Measurements from ENCODE around the gene BEX1.
A peak's percentile ranks its signal among the peaks of the same experiment; 100 is the strongest.
"Not testable (repeated sequence)": the region's sequence is repeated elsewhere in the genome, so short reads cannot be mapped to it uniquely, and the experiment has no call there.

BEX1 gene

DNA sequence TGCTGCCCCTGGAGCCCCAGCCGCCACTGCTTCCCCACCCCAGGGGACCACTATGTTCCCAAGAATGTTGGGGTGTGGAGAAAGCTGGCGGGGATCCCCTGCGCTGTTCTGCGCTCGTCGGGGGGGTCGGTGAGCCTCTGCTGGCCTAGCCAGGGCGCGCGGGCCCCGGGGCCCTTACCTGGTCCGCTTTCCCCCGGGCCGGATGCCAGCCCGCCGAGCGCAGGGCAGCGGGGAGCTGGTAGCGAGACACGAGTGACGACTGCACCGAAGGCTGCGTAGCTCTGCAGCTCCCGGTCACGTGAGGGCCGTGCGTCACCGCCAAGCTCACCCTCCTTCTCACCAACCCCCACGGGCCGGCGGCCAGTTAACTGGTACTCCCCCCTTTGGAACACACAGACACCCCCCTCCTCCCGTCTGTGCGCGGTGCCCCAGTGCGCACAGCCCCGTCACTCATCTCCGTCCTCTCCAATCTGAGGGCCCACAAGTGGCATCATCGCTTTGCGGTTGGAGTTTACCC lies at the start of gene BEX1:
Gene BEX1 (minus strand): TSS at position 254 of the 517 bp plus-strand sequence. CDS start 897 bp downstream, outside the sequence.
- peak; percentile 78 to 91 for DNase-seq

DNA sequence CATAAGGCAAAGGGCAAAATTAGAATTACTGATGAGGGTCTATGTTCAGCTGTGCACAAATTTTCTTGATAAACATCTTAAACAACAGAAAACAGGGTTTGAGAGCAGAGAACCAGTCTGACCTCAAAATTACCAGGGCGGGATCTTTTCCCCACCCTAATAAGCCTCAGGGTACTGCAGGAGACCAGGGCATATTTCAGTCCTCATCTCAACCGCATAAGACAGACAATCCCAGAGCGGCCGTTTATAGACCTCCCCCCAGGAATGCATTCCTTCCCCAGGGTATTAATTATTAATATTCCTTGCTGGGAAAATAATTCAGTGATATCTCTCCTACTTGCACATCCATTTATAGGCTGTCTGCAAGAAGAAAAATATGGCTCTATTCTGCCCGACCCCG lies 45.5 kb upstream of the BEX1 start:
- DNase-seq: not testable (repeated sequence)

DNA sequence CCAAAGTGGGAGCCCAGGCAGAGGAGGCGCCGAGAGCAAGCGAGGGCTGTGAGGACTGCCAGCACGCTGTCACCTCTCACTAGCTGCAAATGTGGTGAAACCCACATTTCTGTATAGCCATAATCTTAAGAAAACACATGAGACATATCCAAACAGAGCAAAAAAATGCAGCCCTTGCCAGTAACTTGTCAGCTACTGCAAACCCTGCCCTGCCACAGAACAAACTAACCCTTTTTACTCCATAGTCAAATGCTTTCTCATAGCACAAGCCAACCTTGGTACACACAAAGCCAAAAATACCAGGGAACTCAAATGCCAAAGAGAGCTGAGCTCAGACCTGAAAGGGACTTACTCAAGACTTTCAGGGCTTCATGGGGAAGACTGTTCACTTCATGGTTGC lies 43.9 kb upstream of the BEX1 start:
- DNase-seq: no peak

DNA sequence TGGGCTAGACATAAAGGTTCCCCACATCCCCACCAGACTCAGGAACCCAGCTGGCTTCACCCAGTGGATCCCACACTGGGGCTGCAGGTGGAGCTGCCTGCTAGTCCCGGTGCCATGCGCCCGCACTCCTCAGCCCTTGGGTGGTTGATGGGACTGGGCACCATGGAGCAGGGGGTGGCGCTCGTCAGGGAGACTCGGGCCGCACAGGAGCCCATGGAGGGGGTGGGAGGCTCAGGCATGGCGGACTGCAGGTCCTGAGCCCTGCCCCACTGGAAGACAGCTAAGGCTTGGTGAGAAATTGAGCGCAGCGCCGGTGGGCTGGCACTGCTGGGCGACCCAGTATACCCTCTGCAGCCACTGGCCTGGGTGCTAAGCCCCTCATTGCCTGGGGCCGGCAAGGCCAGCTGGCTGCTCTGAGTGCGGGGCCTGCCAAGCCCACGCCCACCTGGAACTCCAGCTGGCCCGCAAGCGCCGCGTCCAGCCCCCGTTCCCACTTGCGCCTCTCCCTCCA lies 43.3 kb upstream of the BEX1 start:
- not testable (repeated sequence) for DNase-seq

DNA sequence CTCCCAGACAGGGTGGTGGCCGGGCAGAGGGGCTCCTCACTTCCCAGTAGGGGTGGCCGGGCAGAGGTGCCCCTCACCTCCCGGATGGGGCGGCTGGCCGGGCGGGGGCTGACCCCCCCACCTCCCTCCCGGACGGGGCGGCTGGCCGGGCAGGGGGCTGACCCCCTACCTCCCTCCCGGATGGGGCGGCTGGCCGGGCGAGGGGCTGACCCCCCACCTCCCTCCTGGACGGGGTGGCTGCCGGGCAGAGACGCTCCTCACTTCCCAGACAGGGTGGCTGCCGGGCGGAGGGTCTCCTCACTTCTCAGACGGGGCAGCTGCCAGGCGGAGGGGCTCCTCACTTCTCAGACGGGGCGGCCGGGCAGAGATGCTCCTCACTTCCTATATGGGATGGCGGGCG lies 40.4 kb upstream of the BEX1 start:
- DNase-seq: not testable (repeated sequence)

DNA sequence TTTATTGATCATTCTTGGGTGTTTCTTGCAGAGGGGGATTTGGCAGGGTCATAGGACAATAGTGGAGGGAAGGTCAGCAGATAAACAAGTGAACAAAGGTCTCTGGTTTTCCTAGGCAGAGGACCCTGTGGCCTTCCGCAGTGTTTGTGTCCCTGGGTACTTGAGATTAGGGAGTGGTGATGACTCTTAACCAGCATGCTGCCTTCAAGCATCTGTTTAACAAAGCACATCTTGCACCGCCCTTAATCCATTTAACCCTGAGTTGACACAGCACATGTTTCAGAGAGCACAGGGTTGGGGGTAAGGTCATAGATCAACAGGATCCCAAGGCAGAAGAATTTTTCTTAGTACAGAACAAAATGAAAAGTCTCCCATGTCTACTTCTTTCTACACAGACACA lies 39.9 kb upstream of the BEX1 start:
- DNase-seq: not testable (repeated sequence)

DNA sequence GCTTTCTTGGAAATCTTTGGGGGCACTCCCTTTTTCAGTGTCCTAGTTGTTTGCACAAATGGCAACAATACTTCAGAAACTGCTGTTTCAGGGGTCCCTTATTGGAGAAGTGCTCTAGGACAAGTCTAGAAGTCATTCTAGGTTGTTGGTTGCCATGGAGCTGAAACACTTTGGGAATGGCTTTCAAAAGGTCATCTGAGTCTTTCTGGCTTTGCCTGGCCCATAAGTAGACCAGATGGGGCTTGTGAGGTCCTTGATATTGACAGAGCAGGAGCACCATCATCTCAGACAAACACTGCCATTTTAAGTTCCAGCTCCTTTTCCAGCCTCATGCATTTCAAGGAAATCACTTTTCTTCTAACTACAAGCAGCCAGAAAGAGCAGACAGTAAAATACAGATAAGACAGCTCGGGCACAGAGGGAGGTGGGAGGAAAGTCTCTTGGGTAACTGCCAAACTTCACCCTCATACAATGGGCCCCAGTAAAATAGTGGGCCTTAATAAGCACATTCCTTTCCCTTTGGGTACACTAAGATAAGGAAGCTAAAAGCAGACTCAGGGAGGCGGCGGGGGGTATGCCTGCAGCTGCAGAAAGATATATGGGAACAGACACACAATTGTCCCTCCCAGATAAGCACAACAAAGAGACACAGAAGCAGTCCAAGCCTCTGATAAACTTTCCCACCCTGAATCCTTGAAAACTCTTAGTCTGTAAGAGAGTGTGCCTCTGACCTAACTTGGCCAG lies 37.5 kb upstream of the BEX1 start:
- no peak for DNase-seq

DNA sequence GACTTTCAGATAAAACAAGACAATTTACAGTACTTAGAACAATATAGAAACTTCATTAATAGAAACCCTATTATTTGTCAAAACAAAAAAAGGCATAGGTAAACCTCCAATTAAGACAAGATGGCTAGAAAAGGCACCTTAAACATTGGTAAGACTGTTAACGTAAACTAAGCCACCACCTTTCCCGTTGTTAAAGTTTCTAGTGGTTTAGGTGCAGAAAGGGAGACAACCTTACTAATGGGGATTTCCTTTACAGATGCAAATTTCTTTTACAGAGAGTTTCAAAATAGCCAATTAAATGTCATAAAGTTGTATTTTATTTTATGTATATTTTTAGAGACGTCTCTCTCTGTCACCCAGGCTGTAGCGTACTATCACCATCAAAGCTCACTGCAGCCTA lies 36.5 kb upstream of the BEX1 start:
- DNase-seq: no peak

DNA sequence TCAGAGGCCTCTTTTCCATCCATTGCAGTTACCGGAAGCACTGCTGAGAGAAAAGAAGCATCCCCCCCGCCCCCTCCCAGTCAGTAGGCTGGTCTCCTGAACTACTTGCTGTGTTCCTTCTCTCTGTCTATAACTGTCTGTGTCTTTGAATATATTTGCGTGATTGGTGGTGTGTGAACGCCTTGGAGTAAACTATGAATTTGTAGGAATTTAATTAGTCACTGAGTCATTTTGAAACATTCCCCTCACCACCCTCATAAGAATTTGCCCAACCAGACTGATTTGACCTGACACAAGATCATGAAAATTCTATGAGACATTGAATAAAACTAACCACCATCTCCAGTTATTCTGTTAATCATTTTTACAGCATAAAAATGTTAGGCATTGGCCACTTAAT lies 35.7 kb upstream of the BEX1 start:
- no peak for DNase-seq

DNA sequence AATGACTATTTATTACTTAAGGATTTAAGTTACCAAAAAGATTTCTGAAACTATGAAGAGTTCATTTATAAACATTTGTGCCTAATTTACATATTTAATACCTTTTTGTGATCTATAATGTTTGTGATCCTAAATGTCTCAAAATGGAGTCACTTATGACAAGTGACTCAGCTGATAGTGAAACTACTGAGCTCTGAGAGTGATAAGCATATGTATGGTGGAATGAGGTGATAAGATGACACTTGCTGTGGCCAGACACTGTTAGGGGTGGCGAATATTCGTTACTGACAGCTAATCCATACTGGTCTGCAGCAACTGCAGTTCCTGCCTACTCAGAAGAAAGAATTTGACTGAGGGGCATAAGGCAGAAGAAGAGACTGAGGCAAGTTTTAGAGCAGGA lies 34.5 kb upstream of the BEX1 start:
- DNase-seq: no peak

DNA sequence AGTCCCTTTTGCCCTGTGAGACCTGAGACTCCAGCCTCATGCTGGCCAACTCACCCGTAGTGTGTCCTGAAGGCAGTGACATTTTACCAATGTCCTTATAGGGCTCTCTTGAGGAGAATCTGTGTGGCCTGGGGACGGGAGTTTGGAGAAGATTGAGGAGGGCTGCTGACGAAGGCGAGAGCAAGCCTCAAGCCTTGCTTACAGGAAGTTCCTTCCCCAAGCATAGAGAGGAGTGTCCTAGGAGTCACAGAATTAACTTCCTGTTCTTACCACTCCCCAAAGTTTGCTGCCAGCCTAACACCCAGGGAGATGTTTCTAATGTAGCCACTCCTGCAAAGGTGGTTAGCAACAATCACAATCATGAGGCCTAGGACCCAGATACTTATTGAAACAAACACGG lies 29.0 kb upstream of the BEX1 start, which contains the start of gene NXF3:
Gene NXF3 (minus strand): TSS at position 202 of the 400 bp plus-strand sequence. CDS start 120 bp downstream, at position 82.
- no peak for DNase-seq

DNA sequence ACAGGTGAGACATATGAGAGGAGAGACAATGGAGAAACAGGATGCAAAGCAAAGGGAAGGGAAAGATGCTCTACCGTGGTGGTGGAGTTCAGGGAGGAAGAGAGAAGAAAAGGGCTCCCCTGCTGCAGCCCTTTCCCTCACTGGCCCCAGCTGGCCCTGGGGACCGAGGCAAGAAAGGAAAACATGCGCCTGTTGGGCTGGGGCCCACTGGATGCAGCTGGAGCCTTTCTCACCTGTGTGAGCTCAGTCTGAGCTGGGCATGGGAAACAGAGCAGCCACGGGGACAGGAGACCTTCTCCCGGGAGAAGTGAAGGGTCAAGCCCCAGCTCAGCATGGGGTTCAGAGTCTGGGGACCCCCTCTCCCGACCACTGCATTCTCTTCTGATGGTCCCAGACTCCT lies 17.1 kb upstream of the BEX1 start:
- no peak for DNase-seq

DNA sequence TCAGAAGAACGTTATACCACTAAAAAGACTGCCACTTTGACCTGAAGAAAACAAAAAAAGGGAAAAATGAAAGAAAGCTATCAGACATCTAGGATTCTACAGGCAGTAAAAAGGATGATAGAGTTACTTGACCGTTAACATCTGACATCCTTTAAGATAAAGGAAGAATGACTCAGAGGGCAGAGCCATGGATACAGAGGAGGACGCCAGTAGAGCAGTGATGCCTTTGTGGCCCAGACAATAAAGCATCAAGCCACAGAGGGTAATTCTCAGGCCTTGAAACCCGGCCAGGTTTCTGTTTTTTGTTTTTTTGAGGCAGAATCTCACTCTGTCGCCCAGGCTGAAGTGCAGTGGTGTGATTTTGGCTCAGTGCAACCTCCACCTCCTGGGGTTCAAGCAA lies 9.5 kb upstream of the BEX1 start:
- no peak for DNase-seq

DNA sequence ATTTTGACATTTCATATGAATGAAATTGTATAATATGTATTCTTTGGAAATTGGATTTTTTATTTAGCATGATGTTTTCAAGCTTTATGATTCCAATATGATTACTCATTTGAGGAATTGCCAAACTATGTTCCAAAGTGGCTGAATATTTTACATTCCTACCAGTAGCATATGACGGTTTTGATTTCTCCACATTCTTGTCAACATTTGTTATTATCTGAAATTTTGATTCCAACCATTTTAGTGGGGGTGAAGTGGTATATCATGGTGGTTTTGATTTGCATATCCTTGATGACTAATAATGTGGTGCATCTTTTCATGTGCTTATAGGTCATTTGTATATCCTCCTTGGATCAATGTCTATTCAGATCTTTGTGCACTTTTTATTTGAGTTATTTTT lies 2.6 kb upstream of the BEX1 start:
- no peak for DNase-seq

DNA sequence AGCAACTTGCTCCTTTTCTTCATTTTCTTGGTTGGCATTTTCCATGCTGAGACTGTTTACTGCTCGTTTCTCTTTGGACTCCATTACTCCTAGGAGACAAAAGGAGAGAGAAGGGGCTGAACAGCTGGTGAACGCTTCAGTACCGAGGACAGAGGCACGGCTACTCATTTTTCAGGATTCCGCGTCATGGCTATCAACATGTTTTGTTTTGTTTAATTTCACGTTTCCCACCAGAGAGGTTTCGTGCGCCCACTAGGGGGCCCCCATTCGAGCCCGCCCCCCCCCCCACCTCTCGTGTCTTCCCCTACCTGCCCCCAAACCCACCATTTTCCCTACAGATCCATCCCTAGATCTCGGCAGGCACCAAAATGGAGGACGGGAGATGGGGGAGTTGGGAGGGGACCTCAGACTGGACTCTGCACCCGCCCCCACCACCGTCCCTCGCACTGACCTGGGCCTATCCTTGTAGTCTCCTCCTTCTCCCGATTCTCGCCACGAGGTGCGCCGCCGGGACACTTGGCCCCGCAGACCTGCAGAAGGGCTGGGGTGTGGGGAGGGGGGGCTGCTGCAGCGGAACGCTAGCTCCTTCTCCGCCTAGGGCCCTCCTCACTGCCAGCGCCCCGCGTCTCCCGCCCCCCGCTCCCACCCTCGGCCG lies 653 bp downstream of the BEX1 start:
- peak; percentile 68 to 76 for DNase-seq

DNA sequence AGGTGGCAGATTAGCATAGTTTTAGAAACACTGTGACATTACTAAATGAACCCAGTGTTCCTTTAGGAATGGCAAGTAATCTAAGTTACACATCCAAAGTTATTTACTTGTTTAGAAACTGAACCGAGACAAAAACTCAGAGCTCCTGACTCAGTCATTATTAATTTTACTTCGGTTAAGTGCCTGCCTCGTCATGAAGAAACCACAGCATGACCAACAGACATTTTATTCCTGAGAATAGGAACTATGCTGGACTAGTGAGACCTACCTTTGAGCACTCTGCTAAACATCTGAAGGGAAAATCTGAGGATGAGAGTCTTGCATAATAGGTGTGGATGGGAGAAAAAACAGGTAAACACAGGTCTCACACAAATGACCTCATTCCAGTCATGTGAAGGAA lies 2.5 kb downstream of the BEX1 start:
- no peak for DNase-seq

DNA sequence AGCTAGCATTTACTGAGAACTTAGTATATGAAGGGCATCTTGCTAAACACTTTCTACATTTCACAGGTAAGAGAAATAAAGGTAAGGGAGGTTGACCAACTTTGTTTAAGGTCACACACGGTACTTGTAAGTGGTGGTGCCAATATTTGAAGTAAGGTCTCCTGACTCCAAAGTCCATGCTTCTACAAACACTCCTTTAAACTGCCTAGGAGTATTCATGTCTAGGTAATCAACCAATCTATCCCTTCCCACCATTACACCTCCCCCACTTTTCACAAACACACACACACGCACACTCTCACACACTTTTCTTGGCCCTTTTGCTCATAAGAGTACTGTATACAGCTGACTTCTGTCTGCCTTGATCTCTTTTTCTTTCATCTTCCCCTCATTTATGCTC lies 7.1 kb downstream of the BEX1 start:
- DNase-seq: no peak

DNA sequence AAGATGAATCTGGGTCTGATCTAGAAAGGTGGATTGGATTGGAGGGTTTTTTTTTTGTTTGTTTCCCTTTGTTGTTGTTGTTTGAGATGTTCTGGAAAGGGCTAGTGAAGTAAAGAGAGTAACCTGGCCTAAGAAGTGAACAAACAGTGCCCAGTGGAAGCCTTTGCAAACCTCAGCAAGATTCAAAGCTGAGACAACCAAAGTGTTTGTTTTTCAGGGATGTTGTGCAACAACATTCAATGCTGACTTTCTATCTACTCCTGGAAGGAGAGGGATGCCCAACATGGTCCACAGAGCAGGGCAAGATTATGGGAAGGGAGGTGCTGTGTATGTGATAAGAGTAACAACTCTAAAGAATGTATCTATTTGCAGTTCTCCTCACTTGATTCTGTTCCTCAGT lies 11.3 kb downstream of the BEX1 start:
- no peak for DNase-seq

DNA sequence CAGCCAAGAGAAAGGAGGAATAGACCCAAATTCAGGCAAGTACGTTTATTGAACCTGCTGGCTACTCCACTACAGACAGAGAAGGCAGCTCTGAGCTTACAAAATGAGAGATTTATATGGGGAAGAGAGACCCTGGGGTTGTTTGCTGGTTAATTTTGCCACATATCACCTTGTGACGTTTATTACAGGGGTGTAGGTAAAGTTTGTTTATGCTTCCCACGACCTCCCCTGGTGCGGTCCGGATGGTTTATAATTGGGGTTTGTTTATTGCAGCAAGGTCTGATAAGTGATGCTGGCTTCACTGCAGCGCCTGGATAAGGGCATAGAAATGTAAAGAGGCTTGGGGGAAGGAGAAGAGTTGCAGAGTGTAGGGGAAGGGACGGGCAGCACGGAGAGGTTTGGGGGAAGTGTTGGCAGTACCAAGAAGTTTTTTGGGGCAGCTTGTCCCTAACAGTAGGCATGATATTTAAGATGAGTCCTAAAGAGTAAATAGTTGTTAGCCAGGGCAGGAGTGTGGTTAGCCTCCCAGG lies 12.6 kb downstream of the BEX1 start:
- no peak for DNase-seq

DNA sequence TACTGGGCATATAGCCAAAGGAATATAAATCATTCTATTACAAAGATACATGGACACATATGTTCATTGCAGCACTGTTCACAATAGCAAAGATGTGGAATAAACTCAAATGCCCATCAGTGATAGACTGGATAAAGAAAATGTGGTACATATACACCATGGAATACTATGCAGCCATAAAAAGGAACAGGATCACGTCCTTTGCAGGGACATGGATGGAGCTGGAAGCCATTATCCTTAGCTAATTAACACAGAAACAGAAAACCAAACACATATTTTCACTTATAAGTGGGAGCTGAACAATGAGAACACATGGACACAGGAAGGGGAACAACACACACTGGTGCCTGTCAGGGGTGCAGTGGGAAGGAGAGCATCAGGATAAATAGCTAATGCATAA lies 30.6 kb downstream of the BEX1 start:
- not testable (repeated sequence) for DNase-seq

DNA sequence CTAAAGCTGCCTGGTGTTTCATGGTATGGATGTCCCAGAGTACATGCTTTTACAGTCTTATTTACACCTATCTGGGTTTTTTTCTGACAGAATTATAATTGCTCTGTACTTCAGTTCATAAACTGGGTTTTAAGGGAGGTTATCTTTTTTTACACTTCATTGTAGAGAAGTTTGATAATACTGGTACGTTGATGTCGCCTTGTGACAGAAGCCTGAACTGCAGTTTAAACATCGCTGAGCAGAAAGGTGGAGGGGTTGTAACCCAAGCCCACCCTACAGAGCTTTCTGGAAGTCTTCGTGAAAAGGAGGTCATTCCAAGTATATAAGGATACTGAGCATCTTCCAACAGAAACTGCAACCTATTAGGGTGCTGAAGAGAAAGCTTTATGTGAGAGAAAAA lies 46.4 kb downstream of the BEX1 start:
- no peak for DNase-seq

DNA sequence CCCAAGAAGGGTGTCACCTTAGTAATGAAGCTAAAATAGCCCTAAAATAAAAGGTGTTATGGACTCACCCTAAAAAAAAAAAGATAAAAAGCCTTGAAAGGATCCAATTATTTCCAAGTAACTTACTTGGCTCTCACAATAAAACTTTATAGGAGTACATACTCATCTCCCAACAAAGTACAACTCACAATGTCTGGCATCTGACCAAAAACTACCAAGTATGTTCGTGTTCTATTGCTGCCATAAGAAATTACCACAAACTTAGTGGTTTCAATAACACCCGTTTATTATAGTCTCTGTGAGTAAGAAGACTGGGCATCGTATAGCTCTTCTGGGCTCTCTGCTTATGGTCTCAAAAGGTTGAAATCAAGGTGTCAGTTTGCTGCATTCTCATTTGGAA lies 51.0 kb downstream of the BEX1 start:
- no peak for DNase-seq

Data from NCI-H526 (cell line).